ENCODE measurements around the gene SIAH3.
"Not testable (repeated sequence)": the region's sequence is repeated elsewhere in the genome, so short reads cannot be mapped to it uniquely, and the experiment has no call there.

The SIAH3 gene

DNA sequence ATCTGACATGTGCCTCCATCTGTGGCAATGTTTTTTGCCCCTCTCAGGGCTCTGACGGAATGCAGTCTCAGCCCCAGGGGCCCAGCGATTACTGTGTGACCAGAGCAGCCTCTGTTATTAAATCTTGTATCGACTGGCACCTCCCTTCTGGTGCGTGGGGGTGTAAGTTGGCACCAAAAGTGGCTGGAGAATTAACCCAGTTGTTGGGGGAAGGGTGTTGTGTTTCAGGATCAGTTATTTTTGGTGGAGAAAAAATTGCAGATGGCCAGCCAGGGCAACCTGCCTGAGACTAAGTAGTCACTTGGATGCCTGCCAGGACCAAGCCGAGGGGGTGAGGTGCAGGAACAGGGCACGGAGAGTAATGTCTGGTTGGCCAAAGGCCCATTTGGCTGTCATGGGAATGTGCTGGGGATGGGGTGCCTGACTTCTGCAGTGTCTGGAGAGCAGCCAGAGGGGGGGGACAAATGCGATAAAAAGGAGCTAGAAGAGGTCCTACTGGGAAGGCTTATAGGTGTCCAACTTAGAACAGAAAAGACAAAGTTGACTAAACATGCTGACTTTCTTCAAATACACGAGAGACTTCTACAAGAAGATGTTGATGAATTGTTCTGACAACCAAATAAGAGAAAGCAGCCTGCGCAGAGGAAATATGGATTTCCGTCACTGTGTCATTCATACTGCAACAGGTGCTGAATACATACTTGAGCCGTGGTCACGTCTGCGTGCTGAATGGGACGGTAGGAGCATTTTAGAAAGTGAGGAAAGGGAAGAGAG lies 69.8 kb downstream of the SIAH3 start:
- peak; percentile 88 to 92 for DNase-seq

- no peak for DNase-seq
Observed at GRCh38 chr13:45779901-45780300, 71.7 kb downstream of the SIAH3 start.

- no peak for DNase-seq
Observed at GRCh38 chr13:45778882-45779281, 72.7 kb downstream of the SIAH3 start.

DNA sequence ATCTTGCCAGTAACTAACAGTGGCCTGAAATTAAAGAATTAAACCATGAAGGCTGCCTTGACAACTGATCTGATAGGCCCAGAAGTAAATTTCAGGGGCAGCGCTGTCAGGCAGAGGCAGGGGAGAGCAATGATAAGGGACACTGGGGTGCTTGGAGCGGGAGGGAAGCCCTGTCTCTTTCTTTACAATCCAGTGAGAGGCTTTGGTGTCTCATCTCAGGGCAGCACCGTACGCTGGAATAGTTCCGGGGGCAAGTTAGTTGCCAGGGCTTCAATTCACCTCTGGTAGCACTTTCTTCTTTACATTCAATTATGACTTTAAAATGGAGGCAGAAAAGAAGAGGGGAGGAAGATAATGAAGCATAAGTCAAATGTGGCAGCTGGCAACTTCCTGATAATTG lies 74.8 kb downstream of the SIAH3 start:
- DNase-seq = no peak

DNA sequence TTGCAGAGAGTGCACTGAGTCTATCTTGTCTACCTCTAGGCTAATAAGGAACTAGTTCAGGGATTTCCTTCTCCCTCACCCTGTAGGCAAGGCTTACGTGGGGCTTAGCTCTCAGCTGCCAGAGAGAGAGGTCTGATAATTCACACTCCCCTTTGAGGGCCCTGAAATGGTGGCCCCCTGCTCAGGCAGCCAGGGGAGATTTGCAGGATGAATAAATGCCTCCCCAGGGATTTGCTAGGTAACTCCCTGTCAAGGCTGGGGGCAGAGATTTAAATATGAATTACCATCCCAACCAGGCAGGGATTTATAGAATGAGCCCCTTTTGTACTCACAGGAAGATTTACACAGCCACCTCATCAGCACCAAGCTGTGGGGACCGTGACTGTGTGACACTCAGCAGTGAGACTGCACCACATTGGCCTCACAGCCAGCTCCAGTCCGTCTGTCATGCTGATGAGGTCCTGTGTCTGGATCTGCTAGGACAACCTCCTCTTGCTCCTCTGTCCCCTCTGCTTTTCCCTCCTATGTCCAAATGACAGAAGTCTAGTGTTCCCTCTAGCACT lies 76.1 kb downstream of the SIAH3 start:
- DNase-seq = peak in 1 of 2 experiments; percentile 9

DNA sequence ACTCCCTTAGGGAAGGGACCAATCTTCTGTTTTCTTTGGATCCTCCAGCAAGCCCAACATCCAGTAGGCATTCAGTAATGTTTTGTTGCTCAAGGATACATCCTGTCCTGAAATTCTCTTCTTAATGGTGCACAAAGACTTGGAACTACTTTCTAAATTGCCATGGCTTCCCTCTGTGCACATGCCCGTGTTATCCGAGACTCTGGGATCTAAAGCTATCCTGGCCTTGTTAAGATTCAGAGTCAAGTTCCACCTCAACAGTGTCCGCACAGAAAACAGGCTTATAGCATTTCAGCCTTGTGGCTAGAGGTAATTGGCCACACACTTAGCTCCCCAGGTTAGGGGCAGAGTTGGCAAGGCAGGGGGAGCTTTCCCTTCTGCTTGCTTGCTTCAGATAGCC lies 77.6 kb downstream of the SIAH3 start:
- DNase-seq = no peak

- DNase-seq = no peak
Observed at GRCh38 chr13:45773236-45773635, 78.3 kb downstream of the SIAH3 start.

GRCh38 chr13:45770886-45771285 lies 80.7 kb downstream of the SIAH3 start:
- DNase-seq = no peak

DNA sequence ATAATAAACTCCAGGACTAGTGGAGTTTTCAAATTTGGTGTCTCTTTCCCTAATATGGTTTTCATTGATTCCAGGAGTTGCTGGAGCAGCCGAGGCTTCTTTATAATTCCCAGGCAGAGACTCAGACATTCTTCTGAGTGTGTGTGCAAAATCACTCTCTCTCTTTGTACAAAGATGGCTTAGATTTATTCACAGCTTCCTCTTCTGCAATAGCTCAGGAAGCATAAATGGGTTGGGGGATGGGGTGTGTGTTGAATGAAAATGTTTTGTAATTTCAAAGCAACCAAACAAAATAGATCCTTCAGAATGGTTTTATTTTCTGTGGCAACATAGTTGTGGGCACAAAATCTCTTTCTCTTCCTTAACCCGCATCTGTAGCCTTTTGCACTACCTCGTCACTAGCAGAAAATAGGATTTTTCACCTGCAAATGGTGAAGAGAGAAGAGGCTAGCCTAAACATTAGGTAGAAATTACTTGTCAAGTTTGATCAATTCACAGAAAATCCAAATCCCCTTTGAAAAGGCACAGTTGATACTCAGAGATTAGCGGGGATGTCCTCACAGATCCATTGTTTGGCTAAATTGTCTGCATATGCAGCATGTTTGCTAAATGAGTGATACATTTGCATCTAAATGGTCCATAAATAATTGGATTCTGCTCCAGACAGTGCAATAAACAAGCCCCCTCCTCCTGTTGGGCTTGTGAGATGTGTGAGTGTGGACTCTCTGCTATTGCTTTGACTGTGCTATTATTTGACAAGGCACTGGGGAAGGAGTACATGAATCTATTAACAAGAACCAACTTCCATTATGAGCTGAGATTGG lies 82.7 kb downstream of the SIAH3 start:
- no peak for DNase-seq

DNA sequence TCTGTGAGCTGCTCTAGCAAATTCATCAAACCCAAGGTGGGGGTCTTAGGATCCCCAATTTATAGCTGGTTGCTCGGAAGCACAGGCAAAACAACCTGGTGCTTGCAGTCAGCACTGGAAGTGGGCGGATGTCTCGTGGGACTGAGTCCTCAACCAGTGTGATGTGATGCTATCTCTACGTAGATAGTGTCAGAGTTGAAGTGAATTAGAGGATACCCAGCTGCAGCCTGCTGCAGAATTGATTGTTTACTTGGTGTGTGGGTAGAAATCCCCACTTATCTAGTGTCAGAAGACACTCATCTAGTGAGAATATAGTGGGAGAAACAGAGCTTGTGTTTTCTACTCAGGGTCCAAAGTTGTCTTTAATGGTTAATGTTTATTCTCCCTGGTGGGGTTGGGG lies 86.1 kb downstream of the SIAH3 start:
- DNase-seq = no peak

- DNase-seq = no peak
Observed at GRCh38 chr13:45763419-45763818, 88.1 kb downstream of the SIAH3 start.

DNA sequence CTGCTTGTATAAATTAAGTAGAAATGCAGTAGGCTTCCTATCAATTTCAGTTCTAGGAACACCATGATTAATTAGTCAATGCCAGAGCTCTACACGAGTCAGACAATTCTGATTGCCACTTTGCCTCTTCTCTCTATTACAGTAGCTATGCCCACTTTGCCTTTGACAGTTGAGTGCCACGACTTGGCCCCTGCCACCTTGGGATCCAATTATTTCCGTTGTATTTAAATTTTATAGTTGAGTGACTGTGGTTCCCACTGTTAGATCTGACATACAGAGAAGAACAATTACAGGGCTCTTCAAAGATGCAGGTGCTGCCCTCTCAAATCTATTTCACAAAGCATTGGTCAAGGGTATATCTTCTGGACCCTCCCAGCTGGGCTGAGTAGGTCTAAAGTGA lies 94.0 kb downstream of the SIAH3 start:
- DNase-seq = not testable (repeated sequence)

DNA sequence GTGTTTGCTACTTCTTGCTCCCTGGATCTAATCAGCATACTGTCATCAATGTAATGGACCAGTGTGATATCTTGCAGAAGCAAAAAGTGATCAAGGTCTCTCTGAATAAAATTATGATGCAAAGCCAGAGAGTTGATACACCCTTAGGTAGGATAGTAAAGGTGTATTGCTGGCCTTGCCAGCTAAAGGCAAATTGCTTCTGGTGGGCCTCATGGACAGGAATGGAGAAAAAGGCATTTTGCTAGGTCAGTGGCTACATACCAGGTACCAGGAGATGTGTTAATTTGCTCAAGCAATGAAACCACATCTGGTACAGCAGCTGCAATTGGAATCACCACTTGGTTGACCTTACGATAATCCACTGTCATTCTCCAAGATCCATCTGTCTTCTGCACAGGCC lies 95.1 kb downstream of the SIAH3 start:
- not testable (repeated sequence) for DNase-seq

GRCh38 chr13:45752510-45752909 lies 99.0 kb downstream of the SIAH3 start:
- no peak for DNase-seq

GRCh38 chr13:45751885-45752284 lies 99.7 kb downstream of the SIAH3 start:
- DNase-seq = no peak

DNA sequence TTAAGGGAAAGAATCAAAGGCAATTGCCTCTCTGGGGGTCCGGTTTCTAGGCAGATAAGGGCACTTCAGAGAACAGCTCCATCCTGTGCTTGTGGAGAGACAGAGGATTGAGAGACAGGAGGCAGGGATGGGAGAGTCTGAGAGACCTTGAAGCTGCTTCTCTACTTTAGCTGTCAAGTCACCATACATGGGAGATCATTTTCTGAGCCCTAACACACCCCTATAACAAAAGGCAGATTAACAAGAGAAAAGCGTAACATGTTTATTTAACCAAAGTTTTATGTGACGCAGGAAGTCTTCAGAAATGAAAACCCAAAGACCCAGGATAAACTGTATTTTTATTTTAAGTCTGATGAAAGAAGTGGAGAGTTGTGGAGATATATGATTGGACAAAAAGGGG lies 101.0 kb downstream of the SIAH3 start:
- DNase-seq = no peak

- DNase-seq = peak in 1 of 2 experiments; percentile 67
Observed at GRCh38 chr13:45748941-45749759, 102.4 kb downstream of the SIAH3 start.

- no peak for DNase-seq
Observed at GRCh38 chr13:45747071-45747470, 104.5 kb downstream of the SIAH3 start.

GRCh38 chr13:45744979-45745378 lies 106.6 kb downstream of the SIAH3 start:
- no peak for DNase-seq

GRCh38 chr13:45742985-45743384 lies 108.6 kb downstream of the SIAH3 start:
- DNase-seq = no peak

GRCh38 chr13:45737571-45738017 lies 114.0 kb downstream of the SIAH3 start:
- DNase-seq = no peak

- DNase-seq = no peak
Observed at GRCh38 chr13:45733361-45733760, 118.2 kb downstream of the SIAH3 start.

DNA sequence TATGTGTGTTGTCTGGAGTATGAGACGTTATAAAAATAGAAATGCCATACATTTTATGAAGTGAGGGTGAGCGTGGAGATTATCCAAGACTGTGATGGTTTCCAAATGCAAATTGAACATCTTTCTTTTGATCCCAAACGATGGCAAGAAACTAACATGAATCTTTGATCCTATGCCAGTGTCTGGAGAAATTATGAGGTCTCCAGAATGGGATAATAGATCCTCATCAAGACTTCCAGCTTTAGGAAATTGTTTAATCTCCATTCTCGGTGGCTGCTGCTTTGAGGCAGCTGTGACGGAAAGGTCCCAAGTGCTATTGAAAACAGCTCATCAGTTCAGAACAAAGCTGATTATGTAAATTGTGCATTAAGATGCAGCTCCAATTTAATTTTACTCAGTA lies 118.6 kb downstream of the SIAH3 start:
- peak; percentile 68 to 90 for DNase-seq

All from NCI-H524 (cell line).